Measurements from ENCODE around the gene FOSB. TPM values are rescaled to one million over a fixed set of nuclear protein-coding genes. Genes with fewer than 3 reads are reported as not detected.

Gene FOSB
- 11.7 to 21.6 TPM (median 17.1 TPM) in 5 replicates for total RNA-seq (2022; extraction: Qiagen RNA extraction)

DNA sequence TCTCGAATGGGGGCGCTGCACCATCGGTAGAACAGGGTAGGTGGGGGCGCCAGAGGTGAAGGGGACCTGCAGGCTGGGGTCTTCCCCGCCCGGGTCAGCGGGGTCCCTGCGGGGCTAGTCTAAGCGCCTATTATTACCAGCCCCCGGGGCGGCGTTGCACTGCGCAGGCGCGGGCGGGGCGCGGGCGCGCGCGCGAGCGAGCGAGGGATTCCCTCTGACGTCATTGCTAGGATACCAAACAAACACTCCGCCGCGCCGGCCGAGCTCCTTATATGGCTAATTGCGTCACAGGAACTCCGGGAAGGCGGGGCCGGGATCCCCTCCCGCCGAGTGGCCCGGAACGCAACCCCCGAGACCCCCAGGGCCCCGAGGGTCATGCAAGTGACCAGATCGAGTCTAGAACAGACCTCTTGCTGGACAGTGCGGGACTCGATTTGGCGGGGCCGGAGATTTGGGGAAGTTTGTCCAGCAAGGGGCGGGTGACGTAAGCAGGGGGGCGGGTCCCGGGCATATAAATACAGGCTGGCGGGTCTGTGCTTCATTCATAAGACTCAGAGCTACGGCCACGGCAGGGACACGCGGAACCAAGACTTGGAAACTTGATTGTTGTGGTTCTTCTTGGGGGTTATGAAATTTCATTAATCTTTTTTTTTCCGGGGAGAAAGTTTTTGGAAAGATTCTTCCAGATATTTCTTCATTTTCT is at the start of gene FOSB:
Gene FOSB, plus strand, starts transcription at position 541 of the 703 bp plus-strand sequence. CDS start 591 bp downstream, outside the sequence.

GRCh38 chr19:45423589-45424190 is 44.1 kb upstream of the FOSB start, which contains the start of gene ERCC1:
Gene ERCC1, minus strand, starts transcription at chr19:45423917. Its CDS starts 543 bp downstream, at chr19:45423374.

GRCh38 chr19:45498411-45499195 is 30.8 kb downstream of the FOSB start, which contains the start of gene PPM1N:
Gene PPM1N, plus strand, starts transcription at chr19:45498443. Its CDS starts 30 bp downstream, at chr19:45498473.

GRCh38 chr19:45506989-45507871 is 39.4 kb downstream of the FOSB start, which contains the start of gene VASP:
Gene VASP, plus strand, starts transcription at chr19:45507479. Its CDS starts 293 bp downstream, at chr19:45507772.

Other genes with a start within 250 kb of the FOSB start
- 0.58 to 1.8 TPM (median 1.3 TPM) in 5 replicates for gene EXOC3L2, start 222.6 kb upstream of the FOSB start, total RNA-seq (2022; extraction: Qiagen RNA extraction)
- 5.7 to 7.3 TPM (median 6.4 TPM) in 5 replicates for gene MARK4, start 216.7 kb upstream of the FOSB start, total RNA-seq (2022; extraction: Qiagen RNA extraction)
- gene CKM, start 145.1 kb upstream of the FOSB start, total RNA-seq (2022; extraction: Qiagen RNA extraction) = not detected in 5 replicates
- gene KLC3, start 127.2 kb upstream of the FOSB start, total RNA-seq (2022; extraction: Qiagen RNA extraction) = 0.62 to 1.1 TPM (median 0.85 TPM) in 5 replicates
- gene ERCC2, start 97.4 kb upstream of the FOSB start, total RNA-seq (2022; extraction: Qiagen RNA extraction) = 10.7 to 15.6 TPM (median 12.6 TPM) in 5 replicates
- 29.4 to 40.5 TPM (median 30.3 TPM) in 5 replicates for gene PPP1R13L, start 62.9 kb upstream of the FOSB start, total RNA-seq (2022; extraction: Qiagen RNA extraction)
- gene POLR1G, start 61.4 kb upstream of the FOSB start, total RNA-seq (2022; extraction: Qiagen RNA extraction) = 41.9 to 52.7 TPM (median 46.6 TPM) in 5 replicates
- 127 to 168 TPM (median 156 TPM) in 5 replicates for gene ERCC1, start 44.1 kb upstream of the FOSB start, total RNA-seq (2022; extraction: Qiagen RNA extraction)
- gene RTN2, start 29.1 kb downstream of the FOSB start, total RNA-seq (2022; extraction: Qiagen RNA extraction) = 9.0 to 13.7 TPM (median 11.1 TPM) in 5 replicates
- 6.4 to 8.3 TPM (median 7.8 TPM) in 5 replicates for gene PPM1N, start 30.4 kb downstream of the FOSB start, total RNA-seq (2022; extraction: Qiagen RNA extraction)
- 120 to 159 TPM (median 139 TPM) in 5 replicates for gene VASP, start 39.5 kb downstream of the FOSB start, total RNA-seq (2022; extraction: Qiagen RNA extraction)
- 11.0 to 18.1 TPM (median 16.8 TPM) in 5 replicates for gene OPA3, start 116.8 kb downstream of the FOSB start, total RNA-seq (2022; extraction: Qiagen RNA extraction)
- gene GPR4, start 134.2 kb downstream of the FOSB start, total RNA-seq (2022; extraction: Qiagen RNA extraction) = 0.06 to 0.13 TPM (median 0.10 TPM) in 5 replicates
- gene EML2, start 171.4 kb downstream of the FOSB start, total RNA-seq (2022; extraction: Qiagen RNA extraction) = 19.2 to 28.2 TPM (median 25.7 TPM) in 5 replicates
- 1.7 to 4.0 TPM (median 3.3 TPM) in 5 replicates for gene GIPR, start 200.2 kb downstream of the FOSB start, total RNA-seq (2022; extraction: Qiagen RNA extraction)
- gene SNRPD2, start 224.0 kb downstream of the FOSB start, total RNA-seq (2022; extraction: Qiagen RNA extraction) = 781 to 943 TPM (median 789 TPM) in 5 replicates
- 6.3 to 10.4 TPM (median 10.2 TPM) in 5 replicates for gene QPCTL, start 224.7 kb downstream of the FOSB start, total RNA-seq (2022; extraction: Qiagen RNA extraction)